HCT116 (cell line): Measurements from ENCODE around the gene GRIK4. TPM values are rescaled to one million over a fixed set of nuclear protein-coding genes. Genes with fewer than 3 reads are reported as not detected.

Experiments
- ATAC-seq: fragments of 200-7000 bp; cut with Tn5 transposase; 2 replicates; pipeline ENCODE4 v1.9.1; 2020; ENCODE audit warnings: mild to moderate bottlenecking, moderate library complexity
- BruUV-seq: library from RNA; stranded (reverse); fragments of 400-500 nt; replicated peaks from 2 replicates; lab custom pipeline; 2021; lab: Mats Ljungman, UMichigan
- CTCF ChIA-PET: fragments of 300-600 bp; sonication (Branson Sonifier 250); formaldehyde crosslinking; loops from one replicate; lab custom pipeline; 2021; ENCODE audit warnings: antibody characterized with exemption; lab: Charles Lee
- POLR2A ChIA-PET: fragments of 300-600, 350-600 bp; sonication (Branson Sonifier 250); formaldehyde crosslinking; loops from one replicate; lab custom pipeline; 2021; ENCODE audit warnings: antibody characterized with exemption; lab: Charles Lee
- RAD21 ChIA-PET, 2 experiments: fragments of 300-600 bp; sonication (Branson Sonifier 250); formaldehyde crosslinking; loops; one replicate each; lab custom pipeline; 2023; ENCODE audit warnings: low total read pairs in 2 of 2; ENCODE audit not compliant: uncharacterized antibody in 2 of 2, unreplicated experiment in 2 of 2, low non-redundant PET in 1 of 2; lab: Charles Lee
- DNase-seq: peaks from one replicate; pipeline ENCODE4 v3.0.0-alpha.2; 2010; ENCODE audit warnings: low read depth, low spot score
- H2AFZ ChIP-seq: fragments of 200-600 bp; shearing (Covaris generic), sonication (generic); 2 replicates; pipeline ENCODE4 v1.6.1; 2017; ENCODE audit warnings: low read depth, mixed run types, mixed read lengths, antibody characterized with exemption, low read length; ENCODE audit not compliant: poor library complexity, severe bottlenecking
- H3K27ac ChIP-seq: 2 replicates; pipeline ENCODE4 v1.5.1; 2012; ENCODE audit warnings: low read depth, low read length
- H3K27me3 ChIP-seq: fragments of 200-600 bp; sonication (generic); 2 replicates; pipeline ENCODE4 v1.6.1; 2016; ENCODE audit warnings: mixed run types, low read length, mixed read lengths; ENCODE audit not compliant: insufficient read depth
- H3K36me3 ChIP-seq, 2 experiments: fragments of 200-500 bp in 1 of 2; fragments of 200-600 bp in 1 of 2; sonication (Bioruptor generic) in 1 of 2; sonication (generic) in 1 of 2; 2 replicates each; pipeline versions ENCODE4 v1.5.1 to v1.6.1; 2014 to 2016; ENCODE audit warnings: low read length in 2 of 2, inconsistent platforms in 1 of 2, mixed read lengths in 1 of 2, mixed run types in 1 of 2; ENCODE audit not compliant: insufficient read depth in 2 of 2, control insufficient read depth in 1 of 2
- H3K4me1 ChIP-seq, 2 experiments: fragments of 200-600 bp in 1 of 2; sonication (generic) in 1 of 2; 2 replicates each; pipeline versions ENCODE4 v1.5.1 to v1.6.1; 2012 to 2017; ENCODE audit warnings: low read length in 2 of 2, inconsistent platforms in 1 of 2, mild to moderate bottlenecking in 1 of 2, mixed read lengths in 1 of 2, mixed run types in 1 of 2, moderate library complexity in 1 of 2; ENCODE audit not compliant: insufficient read depth in 2 of 2, control insufficient read depth in 1 of 2
- H3K4me2 ChIP-seq: fragments of 200-600 bp; sonication (generic); 2 replicates; pipeline ENCODE4 v1.6.1; 2017; ENCODE audit warnings: mixed run types, low read length, mixed read lengths
- H3K4me3 ChIP-seq, 2 experiments: fragments of 200-600 bp in 1 of 2; sonication (generic) in 1 of 2; replicated peaks in 1 of 2; 2 replicates each; pipeline ENCODE4 v1.5.1; 2011 to 2016; ENCODE audit warnings: low read length in 2 of 2, control low read depth in 1 of 2, low read depth in 1 of 2, mild to moderate bottlenecking in 1 of 2, mixed read lengths in 1 of 2, mixed run types in 1 of 2
- H3K79me2 ChIP-seq: fragments of 200-600 bp; sonication (generic); 2 replicates; pipeline ENCODE4 v1.6.1; 2017; ENCODE audit warnings: mild to moderate bottlenecking, mixed run types, low read length, moderate library complexity, mixed read lengths; ENCODE audit not compliant: insufficient read depth
- H3K9ac ChIP-seq: fragments of 200-600 bp; sonication (generic); 2 replicates; pipeline ENCODE4 v1.6.1; 2016; ENCODE audit warnings: low read length, mixed read lengths
- H3K9me2 ChIP-seq: fragments of 200-600 bp; sonication (generic), shearing (Covaris generic); 2 replicates; pipeline ENCODE4 v1.6.1; 2017; ENCODE audit warnings: mixed run types, mild to moderate bottlenecking, moderate library complexity; ENCODE audit not compliant: insufficient read depth
- H3K9me3 ChIP-seq, 2 experiments: fragments of 200-500 bp in 1 of 2; fragments of 200-600 bp in 1 of 2; sonication (Bioruptor generic) in 1 of 2; sonication (generic) in 1 of 2; 2 replicates each; pipeline ENCODE4 v1.6.1; 2014 to 2017; ENCODE audit warnings: low read length in 2 of 2, mixed read lengths in 2 of 2, inconsistent platforms in 1 of 2, low read depth in 1 of 2, mild to moderate bottlenecking in 1 of 2, mixed run types in 1 of 2, moderate library complexity in 1 of 2; ENCODE audit not compliant: control insufficient read depth in 1 of 2, insufficient read depth in 1 of 2
- H4K20me1 ChIP-seq: fragments of 200-600 bp; sonication (generic), shearing (Covaris generic); 2 replicates; pipeline ENCODE4 v1.6.1; 2017; ENCODE audit warnings: mixed run types, mild to moderate bottlenecking, moderate library complexity; ENCODE audit not compliant: insufficient read depth
- ELF1 ChIP-seq: IDR thresholded peaks from 2 replicates; pipeline ENCODE4 v1.6.1; 2012; ENCODE audit warnings: low read depth, borderline replicate concordance
- EZH2 ChIP-seq: fragments of 200-600 bp; sonication (generic); IDR thresholded peaks from 2 replicates; pipeline ENCODE4 v1.6.1; 2017; ENCODE audit warnings: antibody characterized with exemption, mixed run types
- JUND ChIP-seq: IDR thresholded peaks from 2 replicates; pipeline ENCODE4 v1.6.1; 2012
- POLR2A ChIP-seq: IDR thresholded peaks from 2 replicates; pipeline ENCODE4 v1.7.0; 2011; ENCODE audit warnings: borderline replicate concordance; ENCODE audit not compliant: insufficient read depth, insufficient read length; ENCODE audit errors: extremely low read depth
- POLR2AphosphoS5 ChIP-seq: IDR thresholded peaks from 2 replicates; pipeline ENCODE4 v1.6.1; 2011; ENCODE audit warnings: mild to moderate bottlenecking, low read depth, low read length, moderate library complexity
- RAD21 ChIP-seq: IDR thresholded peaks from 2 replicates; pipeline ENCODE4 v1.6.1; 2012; ENCODE audit warnings: low read depth, mild to moderate bottlenecking
- SP1 ChIP-seq: IDR thresholded peaks from 2 replicates; pipeline ENCODE4 v1.6.1; 2012; ENCODE audit warnings: low read depth
- SRF ChIP-seq: IDR thresholded peaks from 2 replicates; pipeline ENCODE4 v1.6.1; 2012; ENCODE audit warnings: low read depth
- TCF7L2 ChIP-seq: IDR thresholded peaks from 2 replicates; pipeline ENCODE4 v1.7.0; 2011; ENCODE audit warnings: borderline replicate concordance, inconsistent platforms; ENCODE audit not compliant: insufficient read depth, insufficient read length; ENCODE audit errors: extremely low read depth
- ZFX ChIP-seq: fragments of 450-650 bp; IDR thresholded peaks from 2 replicates; pipeline ENCODE4 v1.6.1; 2017
- intact Hi-C: fragments of 100-400 bp; cut with micrococcal nuclease; formaldehyde crosslinking; loops from 2 replicates; pipeline ENCODE4 v1.10.0; 2022
- total RNA-seq: library from RNA; stranded (reverse); gene quantifications from one replicate; pipeline ENCODE4 v1.2.1, GENCODE V29; 2021; ENCODE audit not compliant: unreplicated experiment
- TF ChIP-seq, protein P1 (sequence below): IDR thresholded peaks from 2 replicates; pipeline ENCODE4 v1.6.1; 2011; ENCODE audit warnings: mild to moderate bottlenecking, low read length, moderate library complexity; ENCODE audit not compliant: insufficient replicate concordance; ENCODE audit errors: extremely low read depth
- TF ChIP-seq, protein P2 (sequence below): IDR thresholded peaks from 2 replicates; pipeline ENCODE4 v1.6.1; 2012
- TF ChIP-seq, protein P3 (sequence below): IDR thresholded peaks from 2 replicates; pipeline ENCODE4 v1.6.1; 2012; ENCODE audit warnings: low read depth
- TF ChIP-seq, protein P4 (sequence below), 3 experiments: fragments of 200-600 bp in 1 of 3; sonication (generic) in 1 of 3; IDR thresholded peaks in 2 of 3; conservative IDR thresholded peaks in 1 of 3; 2 replicates each; pipeline ENCODE4 v1.5.1; 2012 to 2017; ENCODE audit warnings: low read depth in 2 of 3, low read length in 2 of 3, antibody characterized with exemption in 1 of 3, borderline replicate concordance in 1 of 3, control low read depth in 1 of 3, mild to moderate bottlenecking in 1 of 3, mixed read lengths in 1 of 3, mixed run types in 1 of 3, moderate library complexity in 1 of 3; ENCODE audit not compliant: insufficient read depth in 1 of 3

GRIK4 gene
- total RNA-seq, 1 experiment from 2014 or later, result 0.52 TPM

DNA sequence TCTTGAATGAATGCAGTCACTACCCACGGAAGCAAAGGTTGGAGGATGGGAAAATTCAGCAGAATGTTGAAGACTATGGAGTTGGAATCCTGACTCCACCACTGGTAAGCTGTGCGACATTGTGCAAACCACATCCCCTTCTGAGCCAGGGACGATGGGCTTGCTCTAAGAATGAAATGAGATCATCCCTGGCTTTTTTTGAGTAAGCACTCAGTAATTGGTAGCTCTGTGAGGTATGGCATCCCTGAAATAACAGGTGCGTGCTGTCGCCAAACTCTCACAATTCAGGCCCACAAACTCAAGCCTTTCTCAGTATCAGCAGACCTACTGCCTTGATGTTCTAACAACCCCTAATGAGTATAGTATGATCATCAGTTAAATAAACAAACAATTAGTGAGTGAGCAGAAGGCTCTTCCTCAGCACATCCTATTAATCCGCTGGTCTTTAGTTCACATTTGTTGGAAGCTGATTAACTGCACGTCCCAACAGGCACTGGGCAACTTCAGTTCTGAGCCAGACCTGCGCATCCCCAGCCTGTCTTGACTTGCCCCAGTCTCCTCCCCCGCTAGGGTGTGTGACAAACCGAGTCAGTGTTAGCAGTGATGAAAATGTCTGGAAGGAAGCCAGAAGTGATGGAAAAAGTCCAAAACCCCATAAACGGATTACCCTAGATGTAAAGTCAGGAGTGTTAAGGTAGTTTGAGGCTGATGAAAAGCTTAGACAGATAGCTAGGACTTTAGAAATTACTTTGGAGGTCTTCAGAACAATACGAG, 235.5 kb downstream of the GRIK4 start:
- Histone ChIP-seq H3K9ac (no peak overlapping the region), H3K9me3 (no peaks in the 10 kb centered on the region), H3K36me3 (no peaks in the 10 kb centered on the region), H3K27me3 (peaks cover 24% of the 10 kb centered on the region), H3K4me3 (no peak overlapping the region), H2AFZ (no peak overlapping the region), H3K4me2 (no peak overlapping the region), H3K9me2 (no peaks in the 10 kb centered on the region), H3K79me2 (no peaks in the 10 kb centered on the region), H3K27ac (no peak overlapping the region), H4K20me1 (no peaks in the 10 kb centered on the region), H3K4me1 (0 out of 4 replicates have a peak, but pooled peaks cover 0 to 7% of the 10 kb centered on the region in 2 experiments)
- ATAC-seq (peak; percentile 55; the same call in 1 of the 2 replicates), DNase-seq (no peak)
- ChIA-PET POLR2A (no interaction called here), CTCF (no interaction called here), RAD21 (no interaction called here)
- intact Hi-C loops, result no loop called here
- BruUV-seq, result no TSS peak
- TF ChIP-seq TCF7L2, result no peak
- TF ChIP-seq POLR2AphosphoS5, result no peak
- TF ChIP-seq, protein P1, sequence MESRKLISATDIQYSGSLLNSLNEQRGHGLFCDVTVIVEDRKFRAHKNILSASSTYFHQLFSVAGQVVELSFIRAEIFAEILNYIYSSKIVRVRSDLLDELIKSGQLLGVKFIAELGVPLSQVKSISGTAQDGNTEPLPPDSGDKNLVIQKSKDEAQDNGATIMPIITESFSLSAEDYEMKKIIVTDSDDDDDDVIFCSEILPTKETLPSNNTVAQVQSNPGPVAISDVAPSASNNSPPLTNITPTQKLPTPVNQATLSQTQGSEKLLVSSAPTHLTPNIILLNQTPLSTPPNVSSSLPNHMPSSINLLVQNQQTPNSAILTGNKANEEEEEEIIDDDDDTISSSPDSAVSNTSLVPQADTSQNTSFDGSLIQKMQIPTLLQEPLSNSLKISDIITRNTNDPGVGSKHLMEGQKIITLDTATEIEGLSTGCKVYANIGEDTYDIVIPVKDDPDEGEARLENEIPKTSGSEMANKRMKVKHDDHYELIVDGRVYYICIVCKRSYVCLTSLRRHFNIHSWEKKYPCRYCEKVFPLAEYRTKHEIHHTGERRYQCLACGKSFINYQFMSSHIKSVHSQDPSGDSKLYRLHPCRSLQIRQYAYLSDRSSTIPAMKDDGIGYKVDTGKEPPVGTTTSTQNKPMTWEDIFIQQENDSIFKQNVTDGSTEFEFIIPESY, result no peak
- TF ChIP-seq POLR2A, result no peak
- TF ChIP-seq SRF, result no peak
- no peak for TF ChIP-seq ZFX
- TF ChIP-seq, protein P2, sequence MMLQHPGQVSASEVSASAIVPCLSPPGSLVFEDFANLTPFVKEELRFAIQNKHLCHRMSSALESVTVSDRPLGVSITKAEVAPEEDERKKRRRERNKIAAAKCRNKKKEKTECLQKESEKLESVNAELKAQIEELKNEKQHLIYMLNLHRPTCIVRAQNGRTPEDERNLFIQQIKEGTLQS, result no peak
- TF ChIP-seq EZH2, result no peak
- no peak for TF ChIP-seq JUND
- no peak for TF ChIP-seq SP1
- TF ChIP-seq, protein P3, sequence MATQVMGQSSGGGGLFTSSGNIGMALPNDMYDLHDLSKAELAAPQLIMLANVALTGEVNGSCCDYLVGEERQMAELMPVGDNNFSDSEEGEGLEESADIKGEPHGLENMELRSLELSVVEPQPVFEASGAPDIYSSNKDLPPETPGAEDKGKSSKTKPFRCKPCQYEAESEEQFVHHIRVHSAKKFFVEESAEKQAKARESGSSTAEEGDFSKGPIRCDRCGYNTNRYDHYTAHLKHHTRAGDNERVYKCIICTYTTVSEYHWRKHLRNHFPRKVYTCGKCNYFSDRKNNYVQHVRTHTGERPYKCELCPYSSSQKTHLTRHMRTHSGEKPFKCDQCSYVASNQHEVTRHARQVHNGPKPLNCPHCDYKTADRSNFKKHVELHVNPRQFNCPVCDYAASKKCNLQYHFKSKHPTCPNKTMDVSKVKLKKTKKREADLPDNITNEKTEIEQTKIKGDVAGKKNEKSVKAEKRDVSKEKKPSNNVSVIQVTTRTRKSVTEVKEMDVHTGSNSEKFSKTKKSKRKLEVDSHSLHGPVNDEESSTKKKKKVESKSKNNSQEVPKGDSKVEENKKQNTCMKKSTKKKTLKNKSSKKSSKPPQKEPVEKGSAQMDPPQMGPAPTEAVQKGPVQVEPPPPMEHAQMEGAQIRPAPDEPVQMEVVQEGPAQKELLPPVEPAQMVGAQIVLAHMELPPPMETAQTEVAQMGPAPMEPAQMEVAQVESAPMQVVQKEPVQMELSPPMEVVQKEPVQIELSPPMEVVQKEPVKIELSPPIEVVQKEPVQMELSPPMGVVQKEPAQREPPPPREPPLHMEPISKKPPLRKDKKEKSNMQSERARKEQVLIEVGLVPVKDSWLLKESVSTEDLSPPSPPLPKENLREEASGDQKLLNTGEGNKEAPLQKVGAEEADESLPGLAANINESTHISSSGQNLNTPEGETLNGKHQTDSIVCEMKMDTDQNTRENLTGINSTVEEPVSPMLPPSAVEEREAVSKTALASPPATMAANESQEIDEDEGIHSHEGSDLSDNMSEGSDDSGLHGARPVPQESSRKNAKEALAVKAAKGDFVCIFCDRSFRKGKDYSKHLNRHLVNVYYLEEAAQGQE, result no peak
- TF ChIP-seq, protein P4, sequence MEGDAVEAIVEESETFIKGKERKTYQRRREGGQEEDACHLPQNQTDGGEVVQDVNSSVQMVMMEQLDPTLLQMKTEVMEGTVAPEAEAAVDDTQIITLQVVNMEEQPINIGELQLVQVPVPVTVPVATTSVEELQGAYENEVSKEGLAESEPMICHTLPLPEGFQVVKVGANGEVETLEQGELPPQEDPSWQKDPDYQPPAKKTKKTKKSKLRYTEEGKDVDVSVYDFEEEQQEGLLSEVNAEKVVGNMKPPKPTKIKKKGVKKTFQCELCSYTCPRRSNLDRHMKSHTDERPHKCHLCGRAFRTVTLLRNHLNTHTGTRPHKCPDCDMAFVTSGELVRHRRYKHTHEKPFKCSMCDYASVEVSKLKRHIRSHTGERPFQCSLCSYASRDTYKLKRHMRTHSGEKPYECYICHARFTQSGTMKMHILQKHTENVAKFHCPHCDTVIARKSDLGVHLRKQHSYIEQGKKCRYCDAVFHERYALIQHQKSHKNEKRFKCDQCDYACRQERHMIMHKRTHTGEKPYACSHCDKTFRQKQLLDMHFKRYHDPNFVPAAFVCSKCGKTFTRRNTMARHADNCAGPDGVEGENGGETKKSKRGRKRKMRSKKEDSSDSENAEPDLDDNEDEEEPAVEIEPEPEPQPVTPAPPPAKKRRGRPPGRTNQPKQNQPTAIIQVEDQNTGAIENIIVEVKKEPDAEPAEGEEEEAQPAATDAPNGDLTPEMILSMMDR (IDR thresholded peaks at IDR 0.05 in 2 of 3, conservative IDR thresholded peaks at IDR 0.05 in 1 of 3; ENCODE audit: borderline replicate concordance in 1 of 3, insufficient read depth in 1 of 3, low read depth in 2 of 3, low read length in 2 of 3), result no peak
- TF ChIP-seq RAD21, result no peak
- no peak for TF ChIP-seq ELF1
